Measurements from ENCODE around the gene ATP1B3.

DNA sequence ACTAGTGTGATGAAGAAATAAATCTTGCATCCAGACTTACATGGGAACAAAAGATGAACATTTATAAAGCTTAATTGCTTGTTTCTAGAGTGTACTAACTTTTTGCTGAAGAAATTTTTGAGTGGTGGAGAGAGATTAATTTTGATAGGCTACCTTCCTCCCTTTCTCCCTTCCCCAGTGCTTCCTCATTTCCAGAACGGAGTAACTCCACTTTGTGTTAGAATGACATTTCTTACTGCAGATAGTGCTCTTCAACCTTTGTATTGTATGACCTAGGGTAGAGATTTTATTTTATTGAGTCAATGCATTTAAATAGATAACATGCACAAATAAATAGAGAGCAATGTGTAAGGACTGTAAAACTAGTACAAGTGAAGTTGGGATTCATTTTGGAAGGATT, 1.9 kb downstream of the ATP1B3 start:
- TF ChIP-seq GATA2 (IDR thresholded peaks at IDR 0.05; ENCODE audit: low read depth, low read length) (no peak), GATA3 (IDR thresholded peaks at IDR 0.05; ENCODE audit: low read depth, low read length) (no peak)

Data from SH-SY5Y (cell line).